Choroid plexus epithelial cell (primary cell): ENCODE measurements around the gene SRGAP2.
A peak's percentile ranks its signal among the peaks of the same experiment; 100 is the strongest.
"Not testable (repeated sequence)": the region's sequence is repeated elsewhere in the genome, so short reads cannot be mapped to it uniquely, and the experiment has no call there.

Experiments
- DNase-seq: peaks from one replicate; pipeline ENCODE4 v3.0.0-alpha.2; 2010; ENCODE audit warnings: low read depth
- H3K4me3 ChIP-seq: 2 replicates; pipeline ENCODE4 v1.5.1; 2011; ENCODE audit warnings: low read depth, mild to moderate bottlenecking, control low read depth, low read length, moderate library complexity

Gene SRGAP2

GRCh38 chr1:206234189-206234916 lies 31.0 kb downstream of the SRGAP2 start:
- not testable (repeated sequence) for H3K4me3 ChIP-seq, DNase-seq

GRCh38 chr1:206235190-206235589 lies 31.8 kb downstream of the SRGAP2 start:
- DNase-seq, H3K4me3 ChIP-seq: not testable (repeated sequence)

GRCh38 chr1:206240288-206240687 lies 36.9 kb downstream of the SRGAP2 start:
- not testable (repeated sequence) for H3K4me3 ChIP-seq
- DNase-seq: peak; percentile 3

- peak; percentile 7 for DNase-seq
- not testable (repeated sequence) for H3K4me3 ChIP-seq
Measured at GRCh38 chr1:206243335-206243734, 40.0 kb downstream of the SRGAP2 start.

- DNase-seq, H3K4me3 ChIP-seq: not testable (repeated sequence)
Measured at GRCh38 chr1:206245479-206245878, 42.1 kb downstream of the SRGAP2 start.

DNA sequence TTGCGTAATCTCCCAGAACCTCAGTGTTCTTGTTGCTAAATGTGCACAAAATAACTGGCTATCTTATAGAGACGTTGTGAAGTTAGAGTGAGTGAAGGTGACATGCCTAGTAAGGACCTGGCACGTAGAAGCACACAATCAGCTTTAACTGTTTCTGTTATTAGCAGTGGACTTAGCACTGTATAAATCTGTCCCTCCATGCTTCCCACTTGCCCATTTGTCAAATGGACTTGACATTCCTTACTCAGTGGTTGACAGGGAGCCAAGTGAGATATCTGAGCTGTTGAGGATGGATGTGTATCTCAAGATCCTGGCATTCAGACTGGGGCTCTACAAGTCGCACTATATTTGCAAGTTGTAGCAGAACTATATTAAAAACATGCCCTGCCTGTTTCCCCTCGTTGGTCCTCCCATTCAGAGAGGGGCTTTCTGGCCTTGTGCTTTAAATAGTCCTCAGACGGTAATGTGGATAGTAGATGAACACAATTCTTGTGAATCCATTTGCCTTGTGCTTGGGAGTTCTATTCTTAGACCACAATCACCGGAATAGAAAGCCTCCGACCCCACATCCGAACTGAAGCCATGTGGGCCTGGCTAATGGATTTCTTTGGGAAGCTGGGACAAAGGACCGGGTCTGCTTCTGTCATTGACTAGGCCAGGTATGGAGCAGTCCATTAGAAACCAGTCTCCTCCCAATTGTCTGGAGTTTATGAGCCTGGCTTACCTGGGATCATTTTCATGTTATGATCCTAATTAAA lies 43.0 kb downstream of the SRGAP2 start:
- DNase-seq: not testable (repeated sequence)

DNA sequence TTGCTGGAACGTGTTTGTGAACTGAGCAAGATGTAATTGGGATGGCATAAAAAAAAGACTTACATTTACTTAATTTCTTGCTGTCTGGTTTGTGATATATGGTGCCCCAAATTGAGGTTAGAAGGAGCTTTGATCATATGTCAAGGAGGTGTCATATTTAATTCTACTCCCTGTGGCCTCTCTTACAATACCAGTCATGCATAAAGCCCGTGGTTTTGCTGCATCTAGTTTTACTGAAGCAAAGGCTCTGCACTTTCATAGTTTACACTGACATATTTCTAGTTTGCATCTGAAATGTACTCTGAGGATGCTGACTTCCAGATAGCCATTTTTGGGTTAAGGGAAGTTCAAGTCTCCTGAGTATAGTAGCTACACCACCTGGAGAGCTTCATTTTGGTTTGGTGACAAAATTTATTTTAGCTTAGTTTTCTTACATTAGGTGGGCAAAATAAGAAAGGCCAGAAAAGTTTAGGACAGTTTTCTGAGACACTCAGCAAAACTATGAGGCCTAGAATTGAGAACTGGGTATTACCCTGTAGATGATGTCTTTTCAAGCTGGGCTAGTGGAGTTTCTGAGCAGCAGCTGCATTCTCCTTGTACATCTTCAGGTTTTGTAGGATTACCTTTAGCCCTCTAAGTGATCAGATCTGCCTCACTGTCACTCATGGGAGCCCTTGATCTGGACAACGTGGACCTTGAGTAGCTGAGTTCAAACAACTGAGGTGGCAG lies 47.8 kb downstream of the SRGAP2 start:
- not testable (repeated sequence) for DNase-seq, H3K4me3 ChIP-seq

More for the DNA sequence above, 43.0 kb downstream of the SRGAP2 start:
- H3K4me3 ChIP-seq: not testable (repeated sequence)

GRCh38 chr1:206252680-206253335 lies 49.5 kb downstream of the SRGAP2 start:
- DNase-seq: peak; percentile 67
- not testable (repeated sequence) for H3K4me3 ChIP-seq
